H1 (cell line): Measurements from ENCODE around the gene ERICH3. TPM values are rescaled to one million over a fixed set of nuclear protein-coding genes. Genes with fewer than 3 reads are reported as not detected.

Experiments used
- SIN3A ChIP-seq, 2 experiments: IDR thresholded peaks in 1 of 2; conservative IDR thresholded peaks in 1 of 2; 2 replicates each; pipeline ENCODE4 v1.6.1; 2011 to 2012; ENCODE audit warnings: low read length in 2 of 2, improper control_type of control experiment in 1 of 2, low read depth in 1 of 2, mild to moderate bottlenecking in 1 of 2
- SP2 ChIP-seq: IDR thresholded peaks from 2 replicates; pipeline ENCODE4 v1.6.1; 2012; ENCODE audit warnings: mild to moderate bottlenecking, low read length, inconsistent platforms
- TBP ChIP-seq: IDR thresholded peaks from 2 replicates; pipeline ENCODE4 v1.6.1; 2011; ENCODE audit warnings: low read depth, low read length, improper control_type of control experiment
- polyA plus RNA-seq, 7 experiments: library from polyadenylated mRNA; depleted of rRNA in 3 of 7; stranded (reverse) in 5 of 7; unstranded in 2 of 7; fragments of >200 nt in 5 of 7; fragments of 200-250 nt in 2 of 7; gene quantifications; 1 replicate in 5 of 7; 2 replicates in 1 of 7; 4 replicates in 1 of 7; pipeline versions ENCODE4 v1.2.1 to v1.2.3, GENCODE V29; 2011 to 2013; ENCODE audit warnings: missing spikeins in 2 of 7, mixed read lengths in 2 of 7
- total RNA-seq: library from RNA; stranded (reverse); fragmentation: NEBNext Ultra II Directional; extraction: Animal tissue kit (Norgen Biotek cat#: 25700); gene quantifications from 2 replicates; pipeline ENCODE4 v1.2.1, GENCODE V29; 2021
- TF ChIP-seq, protein P1 (sequence below): IDR thresholded peaks from 2 replicates; pipeline ENCODE4 v1.6.1; 2012; ENCODE audit warnings: inconsistent platforms

Gene ERICH3
- total and polyA plus RNA-seq, 2 of the 8 experiments (the other 6 are each of a cell fraction or from before 2014, with no cell fraction given) = 0.02 TPM; not detected in 1

DNA sequence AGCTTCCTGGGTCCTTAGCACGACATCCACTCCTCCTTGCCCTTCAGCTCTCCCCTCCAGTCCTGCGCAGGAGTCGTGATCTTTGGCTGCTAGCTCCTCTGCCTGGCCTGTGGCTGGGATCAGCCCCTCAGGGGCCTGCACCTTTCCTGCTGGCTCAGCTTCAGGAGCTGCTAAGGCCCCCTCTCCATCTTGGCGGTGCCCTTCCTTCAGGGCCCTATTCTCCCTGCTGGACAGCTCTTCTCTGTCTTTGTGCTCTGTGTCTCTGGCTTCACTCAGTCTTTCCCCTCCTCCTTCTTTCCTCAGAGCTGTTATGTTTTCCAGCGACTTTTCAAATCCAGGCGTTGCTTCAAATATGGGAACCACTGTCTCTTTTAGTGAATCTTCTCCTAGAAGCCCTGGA is 101.7 kb downstream of the ERICH3 start (continued):
- TF ChIP-seq SIN3A (conservative IDR thresholded peaks at IDR 0.05 in 1 of 2, IDR thresholded peaks at IDR 0.05 in 1 of 2; ENCODE audit: low read depth in 1 of 2, low read length in 2 of 2) (no peak), TBP (no peak), SP2 (no peak)
- TF ChIP-seq, protein P1, sequence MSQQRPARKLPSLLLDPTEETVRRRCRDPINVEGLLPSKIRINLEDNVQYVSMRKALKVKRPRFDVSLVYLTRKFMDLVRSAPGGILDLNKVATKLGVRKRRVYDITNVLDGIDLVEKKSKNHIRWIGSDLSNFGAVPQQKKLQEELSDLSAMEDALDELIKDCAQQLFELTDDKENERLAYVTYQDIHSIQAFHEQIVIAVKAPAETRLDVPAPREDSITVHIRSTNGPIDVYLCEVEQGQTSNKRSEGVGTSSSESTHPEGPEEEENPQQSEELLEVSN = no peak
